Neuron (in vitro differentiated cells): ENCODE measurements around the gene DHX36.

ENCODE experiments used
- H2AFZ ChIP-seq: one replicate; pipeline ENCODE4 v1.6.1; 2013; ENCODE audit warnings: low read depth, mild to moderate bottlenecking, inconsistent platforms, low read length, moderate library complexity
- H3K27me3 ChIP-seq: one replicate; pipeline ENCODE4 v1.6.1; 2013; ENCODE audit warnings: low read length; ENCODE audit not compliant: insufficient read depth
- H3K36me3 ChIP-seq: one replicate; pipeline ENCODE4 v1.6.1; 2013; ENCODE audit warnings: low read length; ENCODE audit not compliant: insufficient read depth
- H3K4me1 ChIP-seq: one replicate; pipeline ENCODE4 v1.6.1; 2013; ENCODE audit warnings: low read length; ENCODE audit not compliant: insufficient read depth
- H3K4me3 ChIP-seq: 2 replicates; pipeline ENCODE4 v1.5.1; 2013; ENCODE audit warnings: mild to moderate bottlenecking, low read length, moderate library complexity
- H3K9me3 ChIP-seq: one replicate; pipeline ENCODE4 v1.6.1; 2013; ENCODE audit warnings: low read length

The DHX36 gene

GRCh38 chr3:154274348-154274747, 49.9 kb downstream of the DHX36 start:
- H3K9me3 ChIP-seq: peaks cover 3% of the 10 kb centered on the region
- peaks cover 80% of the 10 kb centered on the region for H3K36me3 ChIP-seq
- H3K4me1 ChIP-seq: no peaks in the 10 kb centered on the region
- H3K4me3 ChIP-seq: no peak overlapping the region
- H3K27me3 ChIP-seq: no peaks in the 10 kb centered on the region
- no peak overlapping the region for H2AFZ ChIP-seq

DNA sequence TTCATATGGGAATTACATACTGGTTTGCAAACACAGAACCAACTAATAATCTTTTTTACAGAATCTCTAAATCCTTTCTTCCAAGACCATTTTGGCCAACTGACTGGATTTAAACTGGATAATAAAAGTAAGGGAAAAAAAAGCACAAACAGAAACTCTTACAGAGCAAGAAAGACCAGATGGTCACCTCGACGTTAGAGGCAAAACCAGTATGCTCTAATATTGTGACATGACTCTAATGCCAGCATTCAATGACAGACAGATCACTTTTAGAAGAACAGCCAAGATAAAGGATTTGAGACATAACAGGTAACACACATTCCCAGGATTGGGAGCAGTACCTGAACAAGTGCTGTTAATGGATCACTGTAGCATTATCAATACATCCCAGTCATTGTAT, 50.9 kb downstream of the DHX36 start:
- Histone ChIP-seq H2AFZ (no peak overlapping the region), H3K36me3 (peaks cover 70% of the 10 kb centered on the region), H3K9me3 (peaks cover 3% of the 10 kb centered on the region), H3K4me1 (no peaks in the 10 kb centered on the region), H3K27me3 (no peaks in the 10 kb centered on the region), H3K4me3 (no peak overlapping the region)

GRCh38 chr3:154254527-154254926, 69.8 kb downstream of the DHX36 start:
- Histone ChIP-seq H3K36me3 (peaks cover 70% of the 10 kb centered on the region), H3K27me3 (no peaks in the 10 kb centered on the region), H3K9me3 (peaks cover 9% of the 10 kb centered on the region), H3K4me3 (no peak overlapping the region), H3K4me1 (no peaks in the 10 kb centered on the region), H2AFZ (no peak overlapping the region)

GRCh38 chr3:154252759-154253638, 71.3 kb downstream of the DHX36 start:
- Histone ChIP-seq H3K4me3 (no peak overlapping the region), H3K9me3 (no peaks in the 10 kb centered on the region), H2AFZ (no peak overlapping the region), H3K4me1 (peaks cover 13% of the 10 kb centered on the region), H3K36me3 (peaks cover 56% of the 10 kb centered on the region), H3K27me3 (no peaks in the 10 kb centered on the region)

GRCh38 chr3:154251610-154252009, 72.7 kb downstream of the DHX36 start:
- H2AFZ ChIP-seq: no peak overlapping the region
- H3K4me1 ChIP-seq: peaks cover 24% of the 10 kb centered on the region
- H3K27me3 ChIP-seq: no peaks in the 10 kb centered on the region
- no peaks in the 10 kb centered on the region for H3K9me3 ChIP-seq
- H3K4me3 ChIP-seq: no peak overlapping the region
- peaks cover 42% of the 10 kb centered on the region for H3K36me3 ChIP-seq

DNA sequence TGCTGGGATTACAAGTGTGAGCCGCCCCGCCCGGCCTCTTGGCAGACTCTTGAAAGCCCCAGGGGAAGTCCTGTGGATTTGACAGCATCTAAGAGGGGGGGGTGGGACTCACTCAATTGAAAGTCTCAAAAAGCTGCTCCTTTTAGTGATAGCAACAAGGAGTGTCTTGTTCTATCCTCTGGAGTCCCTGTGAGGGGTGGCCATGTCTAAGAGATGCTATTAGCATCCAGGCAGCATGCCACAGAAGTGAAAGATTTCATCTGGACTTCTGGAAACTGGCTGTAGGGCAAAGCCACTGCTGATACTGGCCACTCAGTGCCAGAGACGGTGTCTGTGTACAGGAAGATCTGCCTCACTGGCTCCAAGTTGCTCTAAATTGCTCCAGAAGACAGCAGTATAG, 74.0 kb downstream of the DHX36 start:
- Histone ChIP-seq H3K4me1 (peaks cover 24% of the 10 kb centered on the region), H2AFZ (no peak overlapping the region), H3K27me3 (no peaks in the 10 kb centered on the region), H3K9me3 (no peaks in the 10 kb centered on the region), H3K36me3 (peaks cover 36% of the 10 kb centered on the region), H3K4me3 (no peak overlapping the region)

- H3K36me3 ChIP-seq: peaks cover 24% of the 10 kb centered on the region
- H2AFZ ChIP-seq: no peak overlapping the region
- no peaks in the 10 kb centered on the region for H3K27me3 ChIP-seq
- H3K4me3 ChIP-seq: no peak overlapping the region
- peaks cover 24% of the 10 kb centered on the region for H3K4me1 ChIP-seq
- no peaks in the 10 kb centered on the region for H3K9me3 ChIP-seq
These were observed 76.4 kb downstream of the DHX36 start for GRCh38 chr3:154247806-154248415.

- Histone ChIP-seq H3K4me3 (no peak overlapping the region), H3K9me3 (no peaks in the 10 kb centered on the region), H3K36me3 (peaks cover 29% of the 10 kb centered on the region), H2AFZ (no peak overlapping the region), H3K27me3 (no peaks in the 10 kb centered on the region), H3K4me1 (peaks cover 25% of the 10 kb centered on the region)
These were observed 79.6 kb downstream of the DHX36 start for GRCh38 chr3:154244644-154245043.

- Histone ChIP-seq H3K9me3 (no peaks in the 10 kb centered on the region), H2AFZ (no peak overlapping the region), H3K27me3 (no peaks in the 10 kb centered on the region), H3K4me3 (no peak overlapping the region), H3K36me3 (peaks cover 27% of the 10 kb centered on the region), H3K4me1 (peaks cover 16% of the 10 kb centered on the region)
These were observed 80.9 kb downstream of the DHX36 start for GRCh38 chr3:154243353-154243752.

- H3K4me1 ChIP-seq: peaks cover 10% of the 10 kb centered on the region
- peaks cover 27% of the 10 kb centered on the region for H3K36me3 ChIP-seq
- H3K9me3 ChIP-seq: no peaks in the 10 kb centered on the region
- no peaks in the 10 kb centered on the region for H3K27me3 ChIP-seq
- H2AFZ ChIP-seq: no peak overlapping the region
- H3K4me3 ChIP-seq: no peak overlapping the region
These were observed 81.5 kb downstream of the DHX36 start for GRCh38 chr3:154242766-154243165.

- Histone ChIP-seq H3K36me3 (peaks cover 27% of the 10 kb centered on the region), H3K4me3 (no peak overlapping the region), H3K27me3 (no peaks in the 10 kb centered on the region), H3K9me3 (no peaks in the 10 kb centered on the region), H3K4me1 (peaks cover 1% of the 10 kb centered on the region), H2AFZ (no peak overlapping the region)
These were observed 82.8 kb downstream of the DHX36 start for GRCh38 chr3:154241496-154241895.

DNA sequence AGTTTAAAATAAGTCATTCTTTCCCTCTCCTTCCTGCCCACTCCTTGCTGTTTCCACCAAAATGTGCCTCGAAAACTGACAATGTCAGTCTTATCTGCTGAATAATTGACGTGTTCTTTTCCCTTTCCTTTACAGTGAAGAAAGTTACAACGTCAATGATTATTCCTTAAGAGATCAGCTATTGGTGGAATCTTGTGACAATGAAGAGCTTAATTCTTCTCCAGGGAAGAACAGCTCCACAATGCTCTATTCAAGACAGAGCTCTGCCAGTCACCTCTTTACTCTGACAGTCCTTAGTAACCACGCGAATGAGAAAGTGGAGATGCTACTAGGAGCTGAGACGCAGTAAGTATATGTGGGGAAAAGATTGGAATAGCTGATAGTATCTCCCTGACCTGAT, 84.1 kb downstream of the DHX36 start:
- no peaks in the 10 kb centered on the region for H3K27me3 ChIP-seq
- peaks cover 22% of the 10 kb centered on the region for H3K36me3 ChIP-seq
- no peaks in the 10 kb centered on the region for H3K9me3 ChIP-seq
- H3K4me1 ChIP-seq: peaks cover 1% of the 10 kb centered on the region
- no peak overlapping the region for H3K4me3 ChIP-seq
- H2AFZ ChIP-seq: no peak overlapping the region

- peaks cover 10% of the 10 kb centered on the region for H3K36me3 ChIP-seq
- peaks cover 1% of the 10 kb centered on the region for H3K4me1 ChIP-seq
- H3K4me3 ChIP-seq: no peak overlapping the region
- no peaks in the 10 kb centered on the region for H3K27me3 ChIP-seq
- H2AFZ ChIP-seq: no peak overlapping the region
- H3K9me3 ChIP-seq: no peaks in the 10 kb centered on the region
These were observed 88.0 kb downstream of the DHX36 start for GRCh38 chr3:154236331-154236730.
